Measurements from ENCODE around the gene CASP3.
"Not testable (repeated sequence)": the region's sequence is repeated elsewhere in the genome, so short reads cannot be mapped to it uniquely, and the experiment has no call there.

The CASP3 gene

DNA sequence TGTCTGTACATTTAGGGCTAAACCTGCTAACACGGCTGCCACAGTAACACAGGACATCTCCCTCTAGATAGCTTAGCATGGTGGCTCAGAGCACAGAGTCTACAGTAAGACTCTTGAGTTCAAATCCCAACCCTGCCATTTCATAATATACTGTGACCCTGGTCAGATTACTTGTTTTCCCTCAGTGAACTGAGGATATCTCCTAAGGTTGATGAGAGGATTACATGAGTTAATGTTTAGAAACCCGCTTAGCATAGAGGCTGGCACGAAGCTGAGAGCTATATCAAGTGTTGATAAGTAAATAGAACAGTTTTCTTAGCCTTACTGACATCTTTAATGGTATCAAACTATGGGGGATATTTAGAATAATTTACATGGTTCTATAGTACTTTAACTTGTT lies 37.2 kb downstream of the CASP3 start:
- Mint-ChIP-seq H3K9me3 (peaks cover 39% of the 10 kb centered on the region), H3K27me3 (ENCODE audit: low read depth, poor library complexity) (peaks cover 3% of the 10 kb centered on the region), H3K4me3 (no peak overlapping the region), H3K27ac (no peak overlapping the region), H3K4me1 (peaks cover 4% of the 10 kb centered on the region), H3K36me3 (ENCODE audit: low read depth) (peaks cover 14% of the 10 kb centered on the region)
- no peak for DNase-seq
- TF ChIP-seq, protein P1, sequence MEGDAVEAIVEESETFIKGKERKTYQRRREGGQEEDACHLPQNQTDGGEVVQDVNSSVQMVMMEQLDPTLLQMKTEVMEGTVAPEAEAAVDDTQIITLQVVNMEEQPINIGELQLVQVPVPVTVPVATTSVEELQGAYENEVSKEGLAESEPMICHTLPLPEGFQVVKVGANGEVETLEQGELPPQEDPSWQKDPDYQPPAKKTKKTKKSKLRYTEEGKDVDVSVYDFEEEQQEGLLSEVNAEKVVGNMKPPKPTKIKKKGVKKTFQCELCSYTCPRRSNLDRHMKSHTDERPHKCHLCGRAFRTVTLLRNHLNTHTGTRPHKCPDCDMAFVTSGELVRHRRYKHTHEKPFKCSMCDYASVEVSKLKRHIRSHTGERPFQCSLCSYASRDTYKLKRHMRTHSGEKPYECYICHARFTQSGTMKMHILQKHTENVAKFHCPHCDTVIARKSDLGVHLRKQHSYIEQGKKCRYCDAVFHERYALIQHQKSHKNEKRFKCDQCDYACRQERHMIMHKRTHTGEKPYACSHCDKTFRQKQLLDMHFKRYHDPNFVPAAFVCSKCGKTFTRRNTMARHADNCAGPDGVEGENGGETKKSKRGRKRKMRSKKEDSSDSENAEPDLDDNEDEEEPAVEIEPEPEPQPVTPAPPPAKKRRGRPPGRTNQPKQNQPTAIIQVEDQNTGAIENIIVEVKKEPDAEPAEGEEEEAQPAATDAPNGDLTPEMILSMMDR (IDR thresholded peaks at IDR 0.05): no peak

DNA sequence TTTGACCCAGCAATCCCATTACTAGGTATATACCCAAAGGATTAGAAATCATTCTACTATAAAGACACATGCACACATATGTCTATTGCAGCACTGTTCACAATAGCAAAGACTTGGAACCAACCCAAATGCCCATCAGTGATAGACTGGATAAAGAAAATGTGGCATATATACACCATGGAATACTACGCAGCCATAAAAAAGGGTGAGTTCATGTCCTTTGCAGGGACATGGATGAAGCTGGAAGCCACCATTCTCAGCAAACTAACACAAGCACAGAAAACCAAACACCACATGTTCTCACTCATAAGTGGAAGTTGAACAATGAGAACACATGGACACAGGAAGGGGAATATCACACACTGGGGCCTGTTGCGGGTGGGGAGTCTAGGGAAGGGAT lies 41.8 kb downstream of the CASP3 start:
- H3K27me3 Mint-ChIP-seq (ENCODE audit: low read depth, poor library complexity); DNase-seq; H3K4me3 Mint-ChIP-seq; H3K27ac Mint-ChIP-seq; H3K36me3 Mint-ChIP-seq (ENCODE audit: low read depth); H3K4me1 Mint-ChIP-seq: not testable (repeated sequence)
- peaks cover 52% of the 10 kb centered on the region for H3K9me3 Mint-ChIP-seq

DNA sequence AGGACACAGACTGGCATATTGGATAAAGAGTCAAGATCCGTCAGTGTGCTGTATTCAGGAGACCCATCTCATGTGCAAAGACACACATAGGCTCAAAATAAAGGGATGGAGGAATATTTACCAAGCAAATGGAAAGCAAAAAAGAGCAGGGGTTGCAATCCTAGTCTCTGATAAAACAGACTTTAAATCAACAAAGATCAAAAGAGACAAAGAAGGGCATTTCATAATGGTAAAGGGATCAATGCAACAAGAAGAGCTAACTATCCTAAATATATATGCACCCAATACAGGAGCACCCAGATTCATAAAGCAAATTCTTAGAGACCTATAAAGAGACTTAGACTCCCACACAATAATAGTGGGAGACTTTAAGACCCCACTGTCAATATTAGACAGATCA lies 46.4 kb downstream of the CASP3 start:
- H3K4me3 Mint-ChIP-seq; H3K27me3 Mint-ChIP-seq (ENCODE audit: low read depth, poor library complexity); DNase-seq; H3K36me3 Mint-ChIP-seq (ENCODE audit: low read depth); H3K27ac Mint-ChIP-seq; H3K4me1 Mint-ChIP-seq: not testable (repeated sequence)
- peaks cover 59% of the 10 kb centered on the region for H3K9me3 Mint-ChIP-seq

DNA sequence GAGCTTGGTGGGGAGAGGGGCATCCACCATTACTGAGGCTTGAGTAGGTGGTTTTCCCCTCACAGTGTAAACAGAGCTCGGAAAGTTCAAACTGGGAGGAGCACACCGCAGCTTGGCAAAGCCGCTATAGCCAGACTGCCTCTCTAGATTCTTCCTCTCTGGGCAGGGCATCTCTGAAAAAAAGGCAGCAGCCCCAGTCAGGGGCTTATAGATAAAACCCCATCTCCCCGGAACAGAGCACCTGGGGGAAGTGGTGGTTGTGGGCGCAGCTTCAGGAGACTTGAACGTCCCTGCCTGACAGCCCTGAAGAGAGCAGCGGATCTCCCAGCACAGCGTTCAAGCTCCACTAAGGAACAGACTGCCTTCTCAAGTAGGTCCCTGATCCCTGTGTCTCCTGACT lies 48.3 kb downstream of the CASP3 start:
- not testable (repeated sequence) for H3K4me3 Mint-ChIP-seq; DNase-seq; H3K36me3 Mint-ChIP-seq (ENCODE audit: low read depth); H3K27me3 Mint-ChIP-seq (ENCODE audit: low read depth, poor library complexity); H3K27ac Mint-ChIP-seq
- Mint-ChIP-seq H3K4me1 (peaks cover 11% of the 10 kb centered on the region), H3K9me3 (peaks cover 42% of the 10 kb centered on the region)

DNA sequence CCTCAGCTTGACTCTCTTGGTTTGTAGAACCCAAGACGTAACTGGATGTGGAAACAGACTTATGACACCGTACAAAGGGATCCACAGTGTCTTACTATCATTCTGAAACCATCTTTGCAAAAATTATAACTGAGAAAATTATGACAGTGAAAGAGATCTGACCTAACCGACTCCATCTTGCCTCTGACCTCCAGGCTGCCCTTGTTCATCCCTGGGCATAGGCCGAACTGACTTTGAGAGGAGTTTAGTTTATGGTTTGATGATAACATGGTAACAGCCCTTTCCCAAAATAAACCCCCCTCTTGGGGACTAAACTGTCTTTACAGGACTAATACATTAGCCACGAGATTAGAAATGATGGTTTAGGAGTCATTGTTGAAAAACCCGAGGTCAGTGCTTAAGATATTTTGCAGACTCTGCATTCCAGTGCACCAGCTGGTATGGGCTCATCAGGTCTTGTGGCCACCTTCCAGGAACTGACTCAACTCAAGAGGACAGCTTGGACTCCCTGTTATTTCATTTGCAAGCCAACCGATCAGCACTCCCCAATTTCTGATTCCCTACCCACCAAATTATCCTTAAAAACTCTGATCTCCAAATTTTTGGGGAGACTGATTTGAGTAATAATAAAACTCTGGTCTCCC lies 49.6 kb downstream of the CASP3 start:
- H3K36me3 Mint-ChIP-seq (ENCODE audit: low read depth): no peaks in the 10 kb centered on the region
- H3K9me3 Mint-ChIP-seq: peaks cover 29% of the 10 kb centered on the region
- H3K27ac Mint-ChIP-seq: no peak overlapping the region
- H3K4me1 Mint-ChIP-seq: peaks cover 11% of the 10 kb centered on the region
- DNase-seq: no peak
- peaks cover 10% of the 10 kb centered on the region for H3K27me3 Mint-ChIP-seq (ENCODE audit: low read depth, poor library complexity)
- TF ChIP-seq, protein P1 (IDR thresholded peaks at IDR 0.05): no peak
- H3K4me3 Mint-ChIP-seq: no peak overlapping the region

DNA sequence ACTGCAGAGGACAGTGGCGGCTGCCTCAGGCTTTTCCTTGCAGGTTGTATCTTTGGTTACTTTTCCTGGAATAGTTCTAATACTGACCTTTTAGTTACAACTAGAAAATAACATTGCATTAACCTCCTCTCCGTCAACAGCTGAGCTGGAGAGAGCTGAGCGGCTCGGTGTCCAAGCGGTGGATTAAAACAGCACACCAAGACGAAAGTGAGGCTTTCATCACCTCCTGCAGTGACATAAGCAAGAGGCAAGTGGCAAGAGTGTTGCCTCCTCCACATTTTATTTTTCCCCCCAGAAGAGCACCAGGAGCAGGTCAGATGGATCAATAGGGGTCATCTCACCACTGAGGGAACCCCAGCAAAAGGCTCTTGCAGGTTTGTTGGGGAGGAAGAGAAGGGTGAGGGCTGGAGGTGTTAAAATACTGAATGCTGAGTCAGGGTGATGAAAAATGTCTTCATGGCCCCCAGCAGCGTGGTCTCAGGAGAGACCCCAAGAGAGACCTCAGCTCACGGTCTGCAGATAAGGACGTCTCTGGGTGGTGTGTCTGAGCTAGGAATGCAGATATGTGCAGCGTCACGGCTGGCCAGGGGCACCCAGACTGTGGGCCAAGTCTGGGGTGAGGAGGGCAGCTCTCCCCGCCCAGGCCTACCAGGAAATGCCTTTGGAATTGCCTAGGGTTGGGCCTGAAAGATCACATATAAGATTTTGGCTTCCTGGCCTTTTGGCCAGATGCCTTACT lies 50.3 kb downstream of the CASP3 start:
- no peaks in the 10 kb centered on the region for H3K36me3 Mint-ChIP-seq (ENCODE audit: low read depth)
- DNase-seq: no peak
- peaks cover 8% of the 10 kb centered on the region for H3K27me3 Mint-ChIP-seq (ENCODE audit: low read depth, poor library complexity)
- peaks cover 26% of the 10 kb centered on the region for H3K9me3 Mint-ChIP-seq
- H3K27ac Mint-ChIP-seq: peak overlapping the region; percentile 45
- H3K4me3 Mint-ChIP-seq: no peak overlapping the region
- peaks cover 11% of the 10 kb centered on the region for H3K4me1 Mint-ChIP-seq
- TF ChIP-seq, protein P1 (IDR thresholded peaks at IDR 0.05): no peak

DNA sequence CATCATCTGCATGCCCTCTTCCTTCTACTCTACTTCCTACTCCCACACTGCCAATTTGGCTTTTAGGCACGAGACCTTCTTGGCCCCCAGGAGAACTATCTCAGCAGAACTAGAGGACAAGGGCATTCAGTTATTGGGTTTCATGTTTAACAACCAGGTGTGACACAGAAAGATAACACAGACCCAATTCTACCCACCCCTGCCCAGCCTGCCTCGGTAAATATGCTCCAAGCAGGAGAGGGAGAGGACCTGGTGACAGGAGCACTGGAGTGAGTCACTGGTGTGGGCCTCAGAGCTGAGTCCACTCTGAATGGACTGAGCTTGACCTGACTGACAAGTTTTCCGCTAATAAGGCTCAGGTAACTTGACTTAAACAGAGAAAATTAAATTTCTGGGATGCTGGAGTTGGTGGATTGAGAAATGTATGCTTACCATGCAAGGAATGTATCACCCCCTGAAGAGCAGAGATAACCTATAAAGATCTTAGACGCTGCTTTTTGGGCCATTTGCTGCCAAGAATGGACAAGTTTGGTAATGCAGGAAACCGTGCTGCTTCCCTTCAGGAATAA lies 52.5 kb downstream of the CASP3 start:
- H3K36me3 Mint-ChIP-seq (ENCODE audit: low read depth): no peaks in the 10 kb centered on the region
- no peak overlapping the region for H3K4me3 Mint-ChIP-seq
- DNase-seq: no peak
- peaks cover 19% of the 10 kb centered on the region for H3K9me3 Mint-ChIP-seq
- TF ChIP-seq, protein P1 (IDR thresholded peaks at IDR 0.05): no peak
- peak overlapping the region; percentile 54 for H3K27ac Mint-ChIP-seq
- peaks cover 9% of the 10 kb centered on the region for H3K27me3 Mint-ChIP-seq (ENCODE audit: low read depth, poor library complexity)
- peaks cover 19% of the 10 kb centered on the region for H3K4me1 Mint-ChIP-seq

Measured in nephron progenitor cell (in vitro differentiated cells).